Renal pelvis (tissue), 4 donors: ENCODE results near the gene DLGAP3. TPM values are rescaled to one million over a fixed set of nuclear protein-coding genes. Genes with fewer than 3 reads are reported as not detected.

ENCODE experiments used
- DNase-seq: peaks from one replicate; pipeline ENCODE4 v3.0.0-alpha.2; 2013
- polyA plus RNA-seq, 3 donors: library from polyadenylated mRNA; unstranded; fragments of 120-200 nt; gene quantifications; one replicate each; pipeline ENCODE4 v1.2.1, GENCODE V29; 2013; ENCODE audit not compliant: insufficient read length in 3 of 3

The DLGAP3 gene
- polyA plus RNA-seq, 3 donors = 3.3 to 4.0 (median 3.6) TPM

GRCh38 chr1:34905098-34905459 lies 24.4 kb downstream of the DLGAP3 start:
- DNase-seq = no peak

DNA sequence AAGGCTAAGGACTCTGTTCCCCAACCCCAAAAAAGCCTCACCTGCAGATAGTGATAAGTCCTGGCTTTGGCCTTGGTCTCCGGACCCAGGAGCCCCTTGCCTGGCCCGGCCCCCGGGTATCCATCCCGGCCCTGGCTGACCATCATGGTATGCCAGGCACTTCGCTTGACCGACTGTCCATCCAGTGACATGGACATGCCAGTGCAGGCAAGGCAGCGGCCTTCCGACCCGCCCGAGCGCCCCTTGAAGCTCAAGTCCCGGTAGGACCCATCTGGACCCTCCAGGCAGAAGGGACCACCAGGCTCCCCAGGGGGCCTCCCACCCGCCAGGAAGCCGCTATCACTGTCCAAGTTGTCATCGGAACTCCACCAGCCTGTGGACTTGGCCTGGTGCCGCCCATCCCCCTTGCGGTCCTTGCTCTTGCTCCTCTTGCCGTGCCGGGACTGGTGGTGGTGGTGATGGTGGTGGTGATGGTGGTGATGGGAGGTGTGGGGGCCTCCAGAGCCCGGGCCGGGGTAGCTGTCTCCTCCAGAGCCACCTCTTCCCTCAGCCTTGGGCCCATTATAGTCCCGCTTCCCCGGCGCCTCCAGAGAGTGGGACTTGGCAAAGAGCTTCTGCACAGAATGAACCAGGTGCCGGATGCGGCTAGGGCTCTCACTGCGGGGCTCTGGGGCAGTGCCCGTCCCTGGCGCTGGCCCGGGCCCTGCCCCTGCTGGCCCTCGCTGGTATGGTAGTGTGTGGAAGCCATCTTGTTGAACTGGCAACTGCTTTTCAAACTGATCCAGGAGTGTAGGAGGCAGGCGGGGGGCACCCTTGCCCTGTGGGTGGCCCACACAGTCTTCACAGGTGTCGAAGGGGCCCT lies 25.0 kb downstream of the DLGAP3 start:
- DNase-seq = no peak

GRCh38 chr1:34901919-34902318 lies 27.5 kb downstream of the DLGAP3 start:
- no peak for DNase-seq

- DNase-seq = no peak
Measured at GRCh38 chr1:34900775-34901502, 28.5 kb downstream of the DLGAP3 start.

GRCh38 chr1:34899906-34900305 lies 29.5 kb downstream of the DLGAP3 start:
- no peak for DNase-seq

DNA sequence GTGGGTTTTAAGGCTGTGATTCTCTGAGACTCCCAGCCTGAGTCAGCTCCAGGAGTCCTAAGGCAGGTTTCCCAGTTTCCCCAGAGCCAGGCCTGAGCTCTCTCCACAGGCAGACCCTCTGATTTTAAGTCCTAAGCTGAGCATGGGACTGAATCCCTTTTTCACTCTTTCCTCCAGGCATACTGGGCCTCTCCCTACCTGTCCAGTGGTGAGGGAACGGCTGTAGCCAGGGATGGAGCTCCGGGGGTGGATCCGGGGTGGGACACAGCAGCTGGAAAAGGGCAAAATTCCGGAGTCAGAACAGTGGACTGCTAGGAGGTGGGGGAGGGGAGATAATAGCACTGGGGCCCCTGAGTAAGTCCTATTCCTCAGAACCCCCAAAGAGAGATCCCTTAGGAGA lies 30.0 kb downstream of the DLGAP3 start:
- no peak for DNase-seq

DNA sequence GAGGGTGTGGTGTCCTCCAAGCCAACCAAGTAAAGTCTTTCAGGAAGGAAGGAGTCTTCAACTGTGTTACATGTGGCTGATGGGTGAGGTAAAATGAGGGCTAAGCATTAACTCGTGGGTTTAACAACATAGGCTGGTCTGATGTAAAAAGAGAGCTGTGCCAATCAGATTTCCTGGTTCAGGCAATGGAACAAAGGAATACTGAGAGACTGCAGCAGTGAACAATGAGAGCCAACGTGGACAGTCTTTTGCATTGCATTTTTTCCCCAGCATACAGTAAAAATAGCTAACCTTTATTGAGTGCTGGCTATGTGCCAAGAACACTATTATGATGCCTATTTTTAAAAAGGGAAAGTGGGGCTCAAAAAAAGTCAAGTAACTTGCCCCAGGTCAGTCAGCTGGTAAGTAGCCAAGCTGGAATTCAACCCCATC lies 31.1 kb downstream of the DLGAP3 start:
- DNase-seq = no peak

DNA sequence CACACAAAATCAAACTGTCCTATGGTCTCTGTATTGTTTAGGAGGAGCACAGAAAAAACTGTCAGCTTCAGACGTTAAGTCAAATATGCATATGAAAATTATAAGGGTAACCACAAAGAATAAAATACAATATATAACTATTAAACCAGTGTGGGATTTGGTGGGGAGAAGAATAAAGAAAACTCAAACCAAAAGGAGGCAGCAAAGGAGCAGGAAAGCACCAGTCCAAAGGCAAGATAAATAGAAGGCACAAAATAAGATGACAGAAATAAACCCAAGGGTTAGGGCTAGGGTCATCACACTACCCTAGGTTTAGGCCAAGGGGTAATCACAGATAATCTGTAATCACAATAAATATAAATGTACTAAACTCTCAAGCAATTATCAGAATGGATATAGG lies 32.8 kb downstream of the DLGAP3 start:
- DNase-seq = no peak

DNA sequence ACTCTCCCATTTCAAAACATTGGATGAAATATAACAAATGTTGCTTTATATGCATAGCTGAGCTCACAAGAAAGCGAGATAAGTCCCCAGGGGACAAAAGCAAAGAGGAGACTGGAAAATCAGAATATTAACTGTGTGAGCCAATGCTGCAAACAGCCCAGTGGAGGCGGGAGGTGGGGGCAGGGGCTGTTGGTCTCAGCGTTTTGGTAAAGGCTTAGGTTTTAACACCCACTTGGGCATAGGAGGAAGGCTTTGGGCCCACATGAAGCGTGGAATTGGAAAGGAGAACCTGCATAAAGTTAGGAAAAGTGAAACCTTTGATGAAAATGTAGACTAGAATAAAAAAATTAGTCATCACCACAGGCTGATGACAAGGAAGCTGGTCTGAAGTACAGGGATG lies 39.7 kb downstream of the DLGAP3 start:
- no peak for DNase-seq

DNA sequence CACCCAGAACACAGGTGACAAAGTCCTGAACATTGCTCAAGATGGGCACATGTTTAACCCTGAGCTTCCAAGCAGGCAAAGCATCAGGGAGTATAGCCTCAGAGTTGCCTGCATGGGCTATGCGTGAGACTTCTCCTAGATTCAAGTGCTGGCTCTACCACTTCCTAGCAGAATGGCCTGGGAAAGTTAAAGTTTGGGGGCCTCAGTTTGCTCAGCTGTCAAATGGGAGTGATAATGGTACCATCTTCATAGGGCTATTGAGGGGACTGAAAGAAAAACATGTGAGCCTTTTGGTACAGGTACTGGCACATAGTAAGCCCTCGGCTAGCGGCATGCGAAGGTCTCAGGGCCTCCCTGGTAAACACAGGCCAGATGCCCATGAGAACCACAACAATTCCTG lies 41.9 kb downstream of the DLGAP3 start:
- no peak for DNase-seq

GRCh38 chr1:34885405-34886247 lies 43.8 kb downstream of the DLGAP3 start:
- DNase-seq = peak; percentile 29

DNA sequence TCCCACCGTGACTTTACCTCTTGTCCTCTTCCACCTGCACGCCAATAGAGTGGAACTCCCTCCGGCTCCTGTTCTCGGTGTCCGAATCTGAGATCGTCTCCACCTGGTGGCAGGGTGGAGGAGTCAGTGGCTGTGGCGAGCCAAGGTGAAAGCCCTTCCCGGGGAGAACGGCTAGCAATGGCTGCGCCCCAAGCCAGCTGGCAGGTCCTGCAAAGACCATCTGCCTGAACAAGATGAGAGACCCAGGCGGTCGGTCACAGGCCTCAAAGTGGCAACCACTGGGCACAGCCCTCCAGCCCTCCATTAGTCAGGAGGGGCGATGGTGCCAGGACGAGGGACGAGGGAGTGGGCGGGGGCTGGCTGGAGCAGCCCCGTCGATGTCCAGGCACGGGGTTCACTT lies 44.5 kb downstream of the DLGAP3 start:
- DNase-seq = no peak

DNA sequence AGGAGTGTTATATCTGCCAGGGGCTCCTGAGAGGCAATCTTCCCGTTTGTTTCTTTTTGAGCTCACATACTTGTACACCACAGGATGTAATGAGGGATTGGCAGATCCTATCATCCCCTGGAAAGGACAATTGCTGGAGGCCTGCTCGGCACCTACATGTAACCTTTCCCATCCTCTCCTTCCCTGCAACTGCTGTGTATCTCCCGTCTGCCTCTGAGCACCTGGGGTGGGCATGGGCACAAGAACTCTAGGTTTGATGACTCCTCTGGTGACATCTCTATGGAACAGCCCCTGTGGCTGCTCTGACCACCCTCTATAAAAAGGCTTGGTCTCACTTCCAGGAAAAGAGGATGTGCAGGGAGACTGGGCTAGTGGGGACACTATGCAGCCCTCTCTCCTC lies 44.9 kb downstream of the DLGAP3 start:
- DNase-seq = no peak

- DNase-seq = no peak
Measured at GRCh38 chr1:34879230-34879629, 50.2 kb downstream of the DLGAP3 start.

DNA sequence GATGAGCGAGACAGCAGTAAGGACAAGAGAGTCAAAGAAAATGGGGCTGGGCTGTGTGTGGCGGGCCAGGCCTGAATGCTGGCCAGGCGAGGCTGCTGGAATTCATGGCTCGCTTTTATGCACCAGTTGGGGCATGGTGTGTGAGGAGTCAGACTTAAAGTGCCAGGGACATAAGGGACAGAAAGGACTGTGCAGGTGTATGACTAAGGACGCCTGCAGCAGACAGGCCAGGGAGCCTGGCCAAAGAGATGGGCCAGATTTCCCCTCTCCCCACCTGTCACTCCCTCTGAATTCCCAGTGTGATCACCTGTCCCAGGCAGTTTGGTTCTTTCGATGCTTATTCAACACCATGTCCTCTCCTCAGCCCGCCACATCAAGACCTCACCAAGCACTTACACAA lies 53.0 kb downstream of the DLGAP3 start:
- DNase-seq = no peak

- no peak for DNase-seq
Measured at GRCh38 chr1:34874296-34874952, 55.0 kb downstream of the DLGAP3 start.

DNA sequence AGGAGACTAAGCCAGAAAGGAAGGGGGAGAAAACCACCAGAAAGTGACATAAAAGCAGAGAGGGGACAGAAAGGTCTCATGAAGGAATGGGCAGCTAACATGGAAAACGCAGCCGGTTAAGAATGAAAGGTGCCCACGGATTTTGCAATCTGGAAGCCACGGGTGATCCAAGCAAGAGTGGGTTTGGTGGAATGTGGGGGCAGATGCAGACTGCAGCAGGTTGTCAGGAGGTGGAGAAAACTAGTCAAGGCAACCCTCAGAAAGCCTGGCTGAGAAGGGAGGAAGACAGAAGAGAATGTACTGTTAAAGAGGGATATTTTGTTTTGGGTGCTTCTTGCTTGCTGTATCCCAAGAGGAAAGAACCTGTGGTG lies 57.3 kb downstream of the DLGAP3 start:
- no peak for DNase-seq

DNA sequence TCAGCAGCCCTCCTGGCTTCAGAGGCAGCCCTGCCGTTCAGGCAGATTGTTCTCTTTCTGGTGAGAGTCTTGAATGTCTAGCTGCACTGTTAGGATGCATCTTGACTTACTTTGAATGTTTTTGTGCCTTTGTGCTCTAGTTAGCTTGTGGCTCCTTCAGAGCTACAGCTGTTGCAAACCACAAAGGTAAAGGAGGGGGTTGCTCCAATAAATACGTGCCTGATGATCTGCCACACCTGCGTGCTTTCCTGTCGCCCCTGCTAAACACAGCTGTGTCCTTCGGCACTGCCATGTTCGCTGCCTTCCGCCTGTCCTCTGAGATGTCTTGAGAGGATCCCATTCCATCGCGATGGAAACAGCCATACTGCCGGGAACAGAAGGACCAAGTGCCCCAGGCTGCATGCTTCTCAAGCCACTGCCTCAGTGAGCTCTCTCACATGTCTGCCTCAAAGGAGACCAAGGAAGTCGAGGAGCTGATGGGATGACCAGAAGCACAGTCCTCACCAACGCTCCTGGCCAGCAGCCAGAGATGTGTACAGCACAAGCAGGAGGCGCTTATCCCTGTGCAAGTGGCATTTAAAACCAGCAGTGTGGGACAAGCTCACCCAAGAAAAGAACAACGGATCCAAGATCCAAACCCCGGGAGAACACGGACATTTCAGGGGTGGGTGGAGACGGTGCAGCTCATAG lies 57.9 kb downstream of the DLGAP3 start:
- DNase-seq = no peak

GRCh38 chr1:34870395-34870794 lies 59.1 kb downstream of the DLGAP3 start:
- no peak for DNase-seq

GRCh38 chr1:34869760-34870159 lies 59.7 kb downstream of the DLGAP3 start:
- no peak for DNase-seq
